Measurements from ENCODE around the gene ADAP1.

DNA sequence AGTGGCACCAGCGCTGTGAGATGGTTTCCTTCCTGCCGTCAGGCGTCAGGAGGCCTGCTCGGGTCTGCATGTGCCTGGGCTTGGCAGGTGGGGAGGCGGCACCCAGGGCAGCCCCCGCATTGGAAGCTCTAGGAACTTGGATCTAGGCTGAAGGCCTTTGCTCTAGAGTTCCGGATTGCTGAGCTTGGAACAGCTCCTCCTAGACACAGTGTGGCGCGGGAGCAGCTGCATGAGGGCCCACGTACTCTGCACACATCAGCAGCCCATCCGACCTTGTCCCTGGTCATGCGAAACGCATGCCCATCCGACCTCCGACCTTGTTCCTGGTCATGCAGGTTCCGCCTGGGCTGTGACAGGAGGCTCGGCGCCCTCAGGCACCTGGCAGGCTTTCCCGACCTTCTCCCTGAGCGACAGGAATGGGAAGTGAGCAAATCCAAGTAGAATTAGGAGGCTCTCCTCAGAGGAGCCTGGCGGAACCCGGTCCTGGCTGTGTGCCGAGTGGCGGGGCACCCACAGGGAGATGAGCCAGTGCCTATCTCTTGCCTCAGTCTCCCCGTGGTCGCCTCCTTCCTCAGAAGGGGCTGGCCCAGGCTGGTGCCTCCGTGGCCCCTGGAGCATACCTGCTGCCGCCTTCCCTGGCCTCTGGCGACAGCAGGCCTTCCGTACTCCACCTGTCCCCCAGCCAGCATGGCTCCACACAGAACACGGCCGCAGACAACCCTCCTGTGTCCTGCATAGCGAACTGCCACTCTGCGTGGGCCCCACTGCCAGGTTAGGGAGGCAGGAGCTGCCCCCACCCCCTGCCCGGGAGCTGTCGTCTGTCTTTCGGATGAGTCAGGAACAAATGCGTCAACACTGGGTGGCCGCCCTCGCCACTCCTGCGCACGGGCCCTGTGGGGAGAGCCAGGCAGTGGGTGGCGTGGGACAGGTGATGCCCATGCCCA, 66.1 kb downstream of the ADAP1 start:
- TF ChIP-seq POLR2AphosphoS5 (IDR thresholded peaks at IDR 0.05): no peak
- TF ChIP-seq, protein P1, sequence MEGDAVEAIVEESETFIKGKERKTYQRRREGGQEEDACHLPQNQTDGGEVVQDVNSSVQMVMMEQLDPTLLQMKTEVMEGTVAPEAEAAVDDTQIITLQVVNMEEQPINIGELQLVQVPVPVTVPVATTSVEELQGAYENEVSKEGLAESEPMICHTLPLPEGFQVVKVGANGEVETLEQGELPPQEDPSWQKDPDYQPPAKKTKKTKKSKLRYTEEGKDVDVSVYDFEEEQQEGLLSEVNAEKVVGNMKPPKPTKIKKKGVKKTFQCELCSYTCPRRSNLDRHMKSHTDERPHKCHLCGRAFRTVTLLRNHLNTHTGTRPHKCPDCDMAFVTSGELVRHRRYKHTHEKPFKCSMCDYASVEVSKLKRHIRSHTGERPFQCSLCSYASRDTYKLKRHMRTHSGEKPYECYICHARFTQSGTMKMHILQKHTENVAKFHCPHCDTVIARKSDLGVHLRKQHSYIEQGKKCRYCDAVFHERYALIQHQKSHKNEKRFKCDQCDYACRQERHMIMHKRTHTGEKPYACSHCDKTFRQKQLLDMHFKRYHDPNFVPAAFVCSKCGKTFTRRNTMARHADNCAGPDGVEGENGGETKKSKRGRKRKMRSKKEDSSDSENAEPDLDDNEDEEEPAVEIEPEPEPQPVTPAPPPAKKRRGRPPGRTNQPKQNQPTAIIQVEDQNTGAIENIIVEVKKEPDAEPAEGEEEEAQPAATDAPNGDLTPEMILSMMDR (IDR thresholded peaks at IDR 0.05): no peak

Data from transverse colon (tissue), 4 donors.